Measurements from ENCODE around the gene ACAA1.

Gene ACAA1

DNA sequence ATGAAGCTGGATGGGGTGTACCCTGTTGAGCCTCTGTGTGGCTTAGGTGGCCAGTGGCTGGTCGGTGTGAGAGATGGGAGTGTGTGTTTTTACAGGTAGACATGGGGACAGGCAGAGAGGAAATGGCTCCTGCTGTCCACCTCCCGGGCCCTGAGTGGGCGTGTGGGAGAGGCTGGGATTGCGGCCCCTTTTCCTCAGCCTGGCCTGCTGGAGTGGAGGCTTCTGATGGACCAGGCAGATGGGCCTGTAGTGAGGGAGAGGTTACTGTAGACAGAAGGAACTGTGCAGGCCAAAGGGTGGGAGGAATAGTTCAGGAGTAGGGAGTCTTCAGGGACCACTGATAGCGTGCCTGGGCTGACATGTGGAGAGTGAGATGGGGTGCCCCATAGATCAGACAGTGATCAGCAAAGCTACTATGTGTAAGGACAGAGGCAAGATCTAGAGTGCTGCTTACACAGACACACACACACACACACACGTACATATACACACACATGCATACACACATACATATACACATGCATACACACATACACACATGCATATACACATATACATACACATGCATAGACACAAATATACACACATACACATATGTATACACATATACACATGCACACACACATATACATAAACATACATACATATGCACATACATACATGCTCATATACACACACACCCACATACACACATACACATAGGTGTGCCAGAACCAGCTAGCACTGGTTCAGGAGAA is 26.4 kb downstream of the ACAA1 start:
- H3K27me3 ChIP-seq (ENCODE audit: insufficient read depth, low read length), result 0 out of 2 replicates have a peak, but pooled peaks cover 2% of the 10 kb centered on the region

DNA sequence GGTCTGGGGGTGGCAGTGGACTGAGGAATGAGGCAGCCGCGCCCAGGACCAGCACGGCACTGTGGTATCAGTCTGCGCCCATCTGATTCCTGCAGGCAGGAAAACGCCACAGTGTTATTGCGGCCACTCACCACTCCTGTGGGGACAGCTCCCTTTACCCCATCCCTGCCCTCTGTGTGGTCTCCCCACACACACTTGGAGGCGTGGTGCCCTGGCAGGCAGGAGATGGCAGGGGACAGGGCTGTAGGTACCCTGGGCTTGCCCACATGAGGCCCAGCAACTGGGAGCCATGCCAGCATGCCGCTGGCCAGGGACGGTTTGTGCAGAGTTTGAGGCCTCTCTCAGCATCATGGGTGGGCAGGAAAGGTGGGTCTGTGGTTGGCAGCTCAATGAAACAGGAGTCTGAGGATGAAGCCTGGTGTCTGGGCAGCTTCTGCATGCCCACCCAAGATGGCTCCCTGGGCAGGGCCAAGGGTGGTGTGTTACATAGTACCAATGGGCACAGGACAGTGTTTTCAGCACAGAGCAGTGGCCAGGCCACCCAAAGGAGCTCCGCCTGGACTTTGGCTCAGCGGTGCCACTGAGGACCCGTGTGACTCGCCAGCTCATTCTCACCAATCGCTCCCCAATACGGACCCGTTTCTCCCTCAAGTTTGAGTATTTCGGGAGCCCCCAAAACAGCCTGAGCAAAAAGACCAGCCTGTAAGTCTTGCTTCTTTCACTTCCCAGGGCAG is 27.2 kb downstream of the ACAA1 start:
- Histone ChIP-seq H3K4me1 (ENCODE audit: control insufficient read depth, insufficient read depth, low read length, unreplicated experiment) (no peaks in the 10 kb centered on the region), H3K36me3 (ENCODE audit: insufficient read depth, low read length) (no peaks in the 10 kb centered on the region), H3K4me3 (ENCODE audit: low read depth, low read length) (no peak overlapping the region), H3K27ac (ENCODE audit: low read depth, low read length) (no peak overlapping the region), H3K27me3 (ENCODE audit: insufficient read depth, low read length) (peaks cover 4% of the 10 kb centered on the region), H3K79me2 (ENCODE audit: control insufficient read depth, insufficient read depth, low read length, unreplicated experiment) (no peaks in the 10 kb centered on the region), H2AFZ (ENCODE audit: low read length, unreplicated experiment) (no peak overlapping the region)

More for the DNA sequence above, 26.4 kb downstream of the ACAA1 start:
- Histone ChIP-seq H3K4me1 (ENCODE audit: control insufficient read depth, insufficient read depth, low read length, unreplicated experiment) (no peaks in the 10 kb centered on the region), H3K4me3 (ENCODE audit: low read depth, low read length) (no peak overlapping the region), H2AFZ (ENCODE audit: low read length, unreplicated experiment) (no peak overlapping the region), H3K36me3 (ENCODE audit: insufficient read depth, low read length) (no peaks in the 10 kb centered on the region), H3K27ac (ENCODE audit: low read depth, low read length) (no peak overlapping the region), H3K79me2 (ENCODE audit: control insufficient read depth, insufficient read depth, low read length, unreplicated experiment) (no peaks in the 10 kb centered on the region)

DNA sequence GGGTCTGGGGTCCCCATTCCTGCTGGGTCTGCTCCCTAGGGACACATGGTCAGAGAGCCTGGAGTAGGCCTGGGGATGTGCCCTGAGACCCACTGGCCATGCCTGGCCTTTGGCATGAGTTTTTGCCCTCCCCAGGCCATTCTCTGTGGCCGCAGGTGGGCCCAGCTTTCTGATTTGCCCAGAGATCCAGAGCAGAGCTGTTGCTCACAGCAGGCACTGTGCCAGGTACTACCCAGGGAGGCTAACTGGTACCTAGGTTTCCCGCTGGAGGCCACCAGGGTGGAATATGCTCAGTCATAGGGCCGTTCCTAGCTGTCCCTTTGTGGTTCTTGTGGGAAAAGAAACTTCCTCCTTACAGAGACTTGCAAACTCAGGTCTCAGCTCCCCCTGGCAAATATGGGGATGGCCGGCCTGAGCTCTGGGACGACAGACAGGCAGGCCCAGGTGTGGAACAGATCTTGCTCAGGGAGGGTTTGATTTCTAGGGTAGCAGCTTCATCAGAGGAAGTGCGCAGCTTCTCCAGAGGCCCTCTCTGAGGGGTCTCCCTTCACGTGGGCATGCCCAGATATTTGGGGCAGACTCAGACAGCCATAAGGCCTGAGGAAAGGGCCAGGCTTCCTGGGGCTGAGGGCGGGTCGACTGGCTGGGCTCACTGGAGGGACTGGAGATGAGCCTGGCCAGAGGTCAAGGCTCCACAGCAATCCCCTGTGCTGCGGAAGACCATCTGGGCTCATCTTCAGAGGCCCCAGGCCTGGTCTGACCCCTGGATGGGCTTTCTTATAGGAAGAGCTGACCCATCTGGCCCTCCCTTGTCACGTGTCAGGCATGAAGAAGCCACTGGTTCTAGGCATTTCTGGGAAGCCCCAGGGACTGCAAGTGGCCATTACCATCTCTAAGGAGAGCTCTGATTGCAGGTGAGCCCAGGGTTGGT is 28.0 kb downstream of the ACAA1 start:
- H2AFZ ChIP-seq (ENCODE audit: low read length, unreplicated experiment), result no peak overlapping the region
- no peaks in the 10 kb centered on the region for H3K79me2 ChIP-seq (ENCODE audit: control insufficient read depth, insufficient read depth, low read length, unreplicated experiment)
- H3K36me3 ChIP-seq (ENCODE audit: insufficient read depth, low read length), result no peaks in the 10 kb centered on the region
- H3K27me3 ChIP-seq (ENCODE audit: insufficient read depth, low read length), result peaks cover 8% of the 10 kb centered on the region
- H3K4me3 ChIP-seq (ENCODE audit: low read depth, low read length), result no peak overlapping the region
- no peak overlapping the region for H3K27ac ChIP-seq (ENCODE audit: low read depth, low read length)
- H3K4me1 ChIP-seq (ENCODE audit: control insufficient read depth, insufficient read depth, low read length, unreplicated experiment), result no peaks in the 10 kb centered on the region

DNA sequence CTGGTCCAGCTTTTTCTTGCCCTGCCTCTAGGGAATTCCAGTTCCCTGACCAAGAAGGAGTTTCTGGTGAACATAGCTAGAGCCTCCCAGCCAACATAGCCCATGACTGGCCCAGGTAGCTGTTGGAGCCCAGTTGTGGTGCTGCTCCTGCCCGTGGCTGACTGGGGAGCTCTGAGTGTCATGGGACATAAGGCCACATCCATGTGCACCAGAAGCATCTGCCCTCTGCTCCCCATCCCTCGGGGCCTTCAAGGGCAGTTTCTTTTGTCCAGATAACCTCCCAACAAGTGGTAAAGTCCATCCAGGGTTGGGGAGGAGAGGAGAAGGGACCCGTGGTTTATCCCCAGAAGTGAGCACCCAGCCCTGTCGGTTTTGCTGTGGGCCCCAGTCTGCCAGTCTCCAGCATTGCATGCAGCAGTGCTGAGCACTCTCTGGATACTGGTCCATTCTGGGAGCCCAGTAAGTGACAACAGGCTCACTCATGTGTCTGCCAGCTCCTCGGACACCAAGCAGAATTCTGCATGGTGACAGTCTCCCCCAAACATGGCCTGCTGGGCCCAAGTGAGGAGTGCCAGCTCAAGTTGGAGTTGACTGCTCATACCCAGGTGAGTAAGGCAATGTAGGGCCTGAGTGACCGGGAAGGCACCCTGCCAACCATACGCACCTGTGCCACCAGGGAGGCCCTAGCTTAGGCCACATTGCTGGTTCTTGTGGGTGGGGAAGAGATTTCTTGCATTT is 28.8 kb downstream of the ACAA1 start:
- Histone ChIP-seq H3K4me3 (ENCODE audit: low read depth, low read length) (no peak overlapping the region), H3K4me1 (ENCODE audit: control insufficient read depth, insufficient read depth, low read length, unreplicated experiment) (no peaks in the 10 kb centered on the region), H3K36me3 (ENCODE audit: insufficient read depth, low read length) (no peaks in the 10 kb centered on the region), H3K79me2 (ENCODE audit: control insufficient read depth, insufficient read depth, low read length, unreplicated experiment) (no peaks in the 10 kb centered on the region), H3K27me3 (ENCODE audit: insufficient read depth, low read length) (peaks cover 16% of the 10 kb centered on the region), H2AFZ (ENCODE audit: low read length, unreplicated experiment) (no peak overlapping the region), H3K27ac (ENCODE audit: low read depth, low read length) (no peak overlapping the region)

DNA sequence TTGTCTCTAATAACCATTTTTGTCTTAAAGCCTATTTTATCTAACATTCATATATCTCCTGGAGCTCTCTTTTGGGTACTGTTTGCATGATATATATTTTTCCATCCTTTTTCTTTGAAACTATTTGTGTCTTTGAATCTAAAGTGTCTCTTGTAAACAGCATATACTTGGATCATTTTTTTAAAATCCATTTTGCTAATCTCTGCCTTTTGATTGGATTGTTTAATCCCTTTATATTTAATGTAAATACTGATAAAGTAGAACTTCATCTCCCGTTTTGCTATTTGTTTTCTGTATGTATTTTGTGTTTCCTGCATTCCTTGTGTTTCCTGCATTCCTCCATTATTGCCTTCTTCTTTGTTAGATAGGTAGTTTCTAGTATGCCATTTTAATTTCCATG is 31.4 kb downstream of the ACAA1 start:
- Histone ChIP-seq H3K79me2 (ENCODE audit: control insufficient read depth, insufficient read depth, low read length, unreplicated experiment) (no peaks in the 10 kb centered on the region), H2AFZ (ENCODE audit: low read length, unreplicated experiment) (no peak overlapping the region), H3K27me3 (ENCODE audit: insufficient read depth, low read length) (peaks cover 29% of the 10 kb centered on the region), H3K27ac (ENCODE audit: low read depth, low read length) (no peak overlapping the region), H3K36me3 (ENCODE audit: insufficient read depth, low read length) (no peaks in the 10 kb centered on the region), H3K4me3 (ENCODE audit: low read depth, low read length) (no peak overlapping the region), H3K4me1 (ENCODE audit: control insufficient read depth, insufficient read depth, low read length, unreplicated experiment) (no peaks in the 10 kb centered on the region)

DNA sequence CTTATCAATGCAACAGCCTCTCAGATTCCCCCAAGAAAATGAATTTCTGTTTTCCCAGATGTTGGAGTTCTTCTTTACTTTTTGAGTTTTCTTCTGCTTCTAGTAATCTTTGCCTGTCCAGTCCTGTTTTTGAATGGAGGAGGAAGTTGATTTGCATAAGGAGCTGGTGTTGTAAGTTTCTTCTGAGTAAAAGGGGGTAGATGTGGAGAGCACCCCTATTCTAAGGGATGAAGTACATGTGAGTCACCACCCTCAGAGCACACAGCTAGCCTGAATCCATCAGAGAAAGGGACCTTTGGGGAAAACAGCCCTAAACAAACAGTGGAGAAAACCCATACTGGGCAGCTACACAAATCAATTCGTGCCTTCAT is 34.5 kb downstream of the ACAA1 start:
- Histone ChIP-seq H3K36me3 (ENCODE audit: insufficient read depth, low read length) (no peaks in the 10 kb centered on the region), H3K27ac (ENCODE audit: low read depth, low read length) (no peak overlapping the region), H3K27me3 (ENCODE audit: insufficient read depth, low read length) (peaks cover 52% of the 10 kb centered on the region), H3K4me3 (ENCODE audit: low read depth, low read length) (no peak overlapping the region), H3K4me1 (ENCODE audit: control insufficient read depth, insufficient read depth, low read length, unreplicated experiment) (no peaks in the 10 kb centered on the region), H2AFZ (ENCODE audit: low read length, unreplicated experiment) (no peak overlapping the region), H3K79me2 (ENCODE audit: control insufficient read depth, insufficient read depth, low read length, unreplicated experiment) (no peaks in the 10 kb centered on the region)

DNA sequence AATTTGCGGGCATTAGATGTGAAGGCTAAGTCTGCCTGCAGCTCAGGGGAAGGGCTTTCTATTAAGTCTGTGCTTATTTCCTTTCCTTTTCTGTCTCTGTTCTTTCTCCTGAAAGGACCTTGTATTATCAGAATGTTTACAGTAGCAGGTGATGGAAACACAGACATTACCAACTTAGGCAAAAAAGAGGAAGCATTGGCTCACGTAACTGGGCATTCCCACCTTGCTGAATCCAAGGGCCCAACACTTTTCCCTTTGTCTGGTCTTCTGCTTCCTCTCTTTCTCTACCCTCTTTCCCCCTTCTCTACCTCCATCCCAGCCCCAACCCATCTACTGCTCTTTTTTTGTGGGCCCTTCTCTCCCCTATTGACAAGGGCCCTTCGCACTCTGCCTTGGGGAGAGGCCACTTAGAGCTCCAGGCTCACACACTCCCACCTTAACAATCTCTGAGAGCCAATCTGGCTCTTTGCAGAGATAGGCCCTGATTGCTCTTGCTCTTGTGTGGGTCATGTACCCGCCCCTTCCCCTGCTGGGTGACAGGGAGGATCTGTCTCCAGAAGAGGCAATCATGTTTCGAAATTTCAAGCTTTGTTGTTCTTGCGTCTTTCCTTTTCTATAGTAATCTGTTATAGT is 35.0 kb downstream of the ACAA1 start:
- H3K36me3 ChIP-seq (ENCODE audit: insufficient read depth, low read length), result no peaks in the 10 kb centered on the region
- H3K4me3 ChIP-seq (ENCODE audit: low read depth, low read length), result no peak overlapping the region
- H3K27me3 ChIP-seq (ENCODE audit: insufficient read depth, low read length), result peaks cover 55% of the 10 kb centered on the region
- H2AFZ ChIP-seq (ENCODE audit: low read length, unreplicated experiment), result no peak overlapping the region
- H3K27ac ChIP-seq (ENCODE audit: low read depth, low read length), result no peak overlapping the region
- H3K4me1 ChIP-seq (ENCODE audit: control insufficient read depth, insufficient read depth, low read length, unreplicated experiment), result no peaks in the 10 kb centered on the region
- no peaks in the 10 kb centered on the region for H3K79me2 ChIP-seq (ENCODE audit: control insufficient read depth, insufficient read depth, low read length, unreplicated experiment)

DNA sequence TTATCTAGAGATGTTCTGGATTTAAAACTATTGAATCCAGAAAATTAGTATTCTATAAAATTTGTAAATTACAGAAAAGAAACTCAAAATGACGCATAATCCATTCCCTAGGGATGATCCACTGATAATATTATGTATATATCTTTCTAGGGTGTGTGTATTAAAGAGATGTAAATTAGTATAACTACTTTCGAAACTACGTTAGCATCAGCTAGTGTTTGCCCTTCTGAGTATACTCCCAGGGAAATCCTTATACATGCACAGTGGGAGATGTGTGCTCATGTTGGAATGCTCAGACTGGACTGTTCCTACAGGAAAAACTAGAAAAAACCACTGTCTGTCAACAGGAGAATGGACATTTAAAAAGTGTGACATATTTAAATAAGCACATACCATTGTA is 36.4 kb downstream of the ACAA1 start:
- H3K36me3 ChIP-seq (ENCODE audit: insufficient read depth, low read length), result no peaks in the 10 kb centered on the region
- H3K27ac ChIP-seq (ENCODE audit: low read depth, low read length), result no peak overlapping the region
- H3K4me3 ChIP-seq (ENCODE audit: low read depth, low read length), result no peak overlapping the region
- H3K79me2 ChIP-seq (ENCODE audit: control insufficient read depth, insufficient read depth, low read length, unreplicated experiment), result no peaks in the 10 kb centered on the region
- H3K4me1 ChIP-seq (ENCODE audit: control insufficient read depth, insufficient read depth, low read length, unreplicated experiment), result no peaks in the 10 kb centered on the region
- peaks cover 64% of the 10 kb centered on the region for H3K27me3 ChIP-seq (ENCODE audit: insufficient read depth, low read length)
- H2AFZ ChIP-seq (ENCODE audit: low read length, unreplicated experiment), result no peak overlapping the region

DNA sequence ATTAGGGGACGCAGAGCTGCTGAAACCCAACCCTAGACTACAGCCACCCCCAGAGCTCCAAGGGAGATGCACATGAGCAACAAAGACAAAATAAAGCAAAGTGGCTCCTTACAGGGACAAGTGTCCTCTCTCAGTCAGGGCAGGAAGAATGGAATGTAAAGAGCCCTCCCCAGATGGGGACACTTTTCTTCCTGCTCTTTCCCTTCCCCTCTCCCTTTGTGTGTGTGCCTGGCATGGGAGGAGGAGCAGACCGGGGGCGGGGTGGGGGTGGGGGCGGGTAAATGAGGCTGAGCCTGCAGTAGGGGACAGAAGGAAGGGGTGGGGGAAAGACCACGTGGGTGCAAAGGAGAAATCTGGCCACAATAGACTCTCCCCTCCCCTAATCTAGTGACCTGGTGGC is 37.4 kb downstream of the ACAA1 start:
- no peaks in the 10 kb centered on the region for H3K79me2 ChIP-seq (ENCODE audit: control insufficient read depth, insufficient read depth, low read length, unreplicated experiment)
- peaks cover 67% of the 10 kb centered on the region for H3K27me3 ChIP-seq (ENCODE audit: insufficient read depth, low read length)
- no peak overlapping the region for H3K27ac ChIP-seq (ENCODE audit: low read depth, low read length)
- no peak overlapping the region for H2AFZ ChIP-seq (ENCODE audit: low read length, unreplicated experiment)
- no peak overlapping the region for H3K4me3 ChIP-seq (ENCODE audit: low read depth, low read length)
- H3K36me3 ChIP-seq (ENCODE audit: insufficient read depth, low read length), result no peaks in the 10 kb centered on the region
- H3K4me1 ChIP-seq (ENCODE audit: control insufficient read depth, insufficient read depth, low read length, unreplicated experiment), result no peaks in the 10 kb centered on the region

DNA sequence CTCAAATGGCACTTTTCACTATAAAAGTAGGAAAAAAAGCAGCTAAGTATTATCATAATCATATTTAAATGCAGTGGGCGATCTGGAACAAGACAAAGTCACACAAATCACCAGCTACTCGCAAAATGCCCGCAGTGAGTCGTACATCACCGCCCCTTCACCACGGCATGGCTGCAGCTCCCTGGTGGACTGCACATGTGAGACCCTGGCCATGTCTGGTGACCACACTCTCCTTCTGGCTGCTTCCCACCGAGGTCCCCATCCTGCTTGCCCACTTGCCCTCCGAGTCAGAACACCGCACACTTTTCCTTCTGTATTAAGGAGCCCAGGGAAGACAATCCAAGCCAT is 38.6 kb downstream of the ACAA1 start:
- Histone ChIP-seq H3K4me3 (ENCODE audit: low read depth, low read length) (no peak overlapping the region), H3K27me3 (ENCODE audit: insufficient read depth, low read length) (peaks cover 71% of the 10 kb centered on the region), H2AFZ (ENCODE audit: low read length, unreplicated experiment) (no peak overlapping the region), H3K79me2 (ENCODE audit: control insufficient read depth, insufficient read depth, low read length, unreplicated experiment) (no peaks in the 10 kb centered on the region), H3K4me1 (ENCODE audit: control insufficient read depth, insufficient read depth, low read length, unreplicated experiment) (no peaks in the 10 kb centered on the region), H3K27ac (ENCODE audit: low read depth, low read length) (no peak overlapping the region), H3K36me3 (ENCODE audit: insufficient read depth, low read length) (no peaks in the 10 kb centered on the region)
